GM21576 (cell line): ENCODE results near the gene CD302.
"Not testable (repeated sequence)": the region's sequence is repeated elsewhere in the genome, so short reads cannot be mapped to it uniquely, and the experiment has no call there.

Experiments
- ATAC-seq: cut with Tn5 transposase; IDR thresholded peaks from one replicate; pipeline ENCODE4 v1.9.1; 2021; ENCODE audit warnings: mild to moderate bottlenecking, moderate library complexity; ENCODE audit not compliant: unreplicated experiment

The CD302 gene, protein sequence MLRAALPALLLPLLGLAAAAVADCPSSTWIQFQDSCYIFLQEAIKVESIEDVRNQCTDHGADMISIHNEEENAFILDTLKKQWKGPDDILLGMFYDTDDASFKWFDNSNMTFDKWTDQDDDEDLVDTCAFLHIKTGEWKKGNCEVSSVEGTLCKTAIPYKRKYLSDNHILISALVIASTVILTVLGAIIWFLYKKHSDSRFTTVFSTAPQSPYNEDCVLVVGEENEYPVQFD

GRCh38 chr2:159797543-159798375 is at the start of gene CD302:
TSS of gene CD302 (minus strand) at chr2:159798208. CDS start at chr2:159798198, 10 bp downstream.
- ATAC-seq, result peak; percentile 76

- ATAC-seq, result no peak
These were observed 48.6 kb upstream of the CD302 start for GRCh38 chr2:159846564-159846963.

- ATAC-seq, result no peak
These were observed 42.6 kb upstream of the CD302 start for GRCh38 chr2:159840616-159841015.

DNA sequence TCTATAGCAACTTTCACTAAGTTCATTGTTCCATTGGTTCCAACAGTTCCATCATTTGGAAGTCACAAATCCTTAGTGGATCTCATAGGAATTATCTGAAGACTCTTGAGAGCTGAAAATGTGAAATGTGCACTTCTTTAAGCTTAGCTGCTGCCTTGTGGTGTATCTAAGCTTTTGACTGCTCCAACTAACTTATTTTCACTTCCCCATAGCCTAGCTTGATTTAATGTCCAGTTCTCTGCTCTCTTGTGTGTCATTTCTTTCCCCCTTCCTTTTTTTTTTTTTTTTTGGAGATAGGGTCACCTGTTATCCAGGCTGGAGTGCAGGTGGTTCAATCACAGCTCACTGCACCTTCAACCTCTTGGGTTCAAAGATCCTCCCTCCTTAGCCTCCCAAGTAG is 34.9 kb upstream of the CD302 start:
- ATAC-seq, result no peak

DNA sequence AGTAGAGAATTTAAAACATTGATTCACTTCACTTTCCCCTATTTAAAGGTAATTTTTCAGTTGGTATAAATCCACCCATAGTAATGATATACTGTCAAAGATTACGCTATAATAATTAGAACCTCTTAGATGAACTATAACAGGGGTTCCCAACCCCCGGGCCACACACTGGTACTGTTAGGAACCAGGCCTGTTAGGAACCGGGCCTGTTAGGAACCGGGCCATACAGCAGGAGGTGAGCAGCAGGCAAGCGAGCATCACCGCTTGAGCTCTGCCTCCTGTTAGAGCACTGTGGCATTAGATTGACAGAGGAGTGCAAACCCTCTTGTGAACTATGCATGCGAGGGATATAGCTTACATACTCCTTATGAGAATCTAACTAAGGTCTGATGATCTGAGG is 34.0 kb upstream of the CD302 start:
- no peak for ATAC-seq

- ATAC-seq, result no peak
These were observed 31.4 kb upstream of the CD302 start for GRCh38 chr2:159829376-159829775.

- no peak for ATAC-seq
These were observed 30.7 kb upstream of the CD302 start for GRCh38 chr2:159828738-159829137.

- not testable (repeated sequence) for ATAC-seq
These were observed 24.4 kb upstream of the CD302 start for GRCh38 chr2:159822478-159822833.

- ATAC-seq, result not testable (repeated sequence)
These were observed 23.9 kb upstream of the CD302 start for GRCh38 chr2:159821775-159822477.

- no peak for ATAC-seq
These were observed 20.9 kb upstream of the CD302 start for GRCh38 chr2:159818940-159819339.

DNA sequence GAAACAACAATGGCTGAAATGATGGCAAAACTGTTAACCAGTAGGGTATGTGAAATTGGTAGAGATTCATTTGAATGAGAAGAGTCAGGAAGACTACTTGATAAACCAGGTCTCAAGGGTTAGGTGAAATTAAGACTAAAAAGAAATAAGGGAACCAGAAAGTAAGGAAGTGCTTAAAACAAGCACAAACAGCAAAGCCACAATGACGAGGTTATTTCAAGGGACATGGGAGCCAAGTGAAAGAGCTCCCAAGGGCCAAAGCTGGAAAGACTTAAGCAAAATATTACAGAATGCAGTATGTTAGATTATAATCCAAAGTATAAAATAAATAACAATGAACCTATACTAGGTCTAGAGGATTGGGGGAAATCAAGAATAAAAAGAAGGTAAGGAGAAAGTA is 19.3 kb upstream of the CD302 start:
- ATAC-seq, result no peak

DNA sequence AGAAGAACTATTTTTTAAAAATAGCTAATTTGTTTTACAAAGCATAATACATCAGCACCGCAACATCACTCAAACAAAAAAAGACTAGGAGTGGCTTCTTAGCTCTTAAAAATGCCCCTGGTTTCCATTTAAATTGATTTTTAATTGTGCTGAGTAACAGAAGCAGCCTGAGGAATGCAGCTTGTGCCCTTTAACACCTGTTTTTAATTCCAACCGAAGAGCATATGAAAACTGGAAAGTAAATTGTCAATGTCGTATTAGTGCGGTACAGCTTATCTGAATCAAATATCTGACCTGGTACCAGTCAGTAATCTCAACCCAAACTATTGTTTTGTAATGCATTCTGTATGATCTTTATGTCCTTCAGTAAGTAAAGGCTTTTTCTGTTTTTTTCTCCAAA is 13.2 kb upstream of the CD302 start:
- ATAC-seq, result no peak

GRCh38 chr2:159808032-159808425 is 10.0 kb upstream of the CD302 start:
- no peak for ATAC-seq

GRCh38 chr2:159807183-159808031 is 9.4 kb upstream of the CD302 start:
- ATAC-seq, result no peak

DNA sequence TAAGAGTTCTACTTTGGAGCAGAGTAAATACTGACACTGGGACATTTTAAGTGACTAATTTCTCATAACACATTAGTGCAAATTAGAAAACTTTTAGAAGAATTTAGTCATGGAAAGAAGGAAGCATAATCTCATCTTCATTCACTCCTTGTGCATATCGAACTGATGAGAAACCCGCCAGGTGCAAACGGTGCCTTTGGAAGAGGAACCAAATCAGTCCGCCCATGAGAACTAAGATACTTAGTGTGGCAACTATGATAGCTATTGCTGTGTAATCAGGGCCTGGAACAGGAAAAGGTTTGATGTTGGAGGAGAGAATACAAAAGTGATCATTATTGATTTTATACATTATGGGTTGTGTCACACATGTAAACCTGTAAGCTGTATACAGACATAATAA is 6.9 kb upstream of the CD302 start:
- ATAC-seq, result no peak

GRCh38 chr2:159803235-159803962 is 5.4 kb upstream of the CD302 start:
- ATAC-seq, result no peak

GRCh38 chr2:159802673-159803072 is 4.7 kb upstream of the CD302 start:
- no peak for ATAC-seq

DNA sequence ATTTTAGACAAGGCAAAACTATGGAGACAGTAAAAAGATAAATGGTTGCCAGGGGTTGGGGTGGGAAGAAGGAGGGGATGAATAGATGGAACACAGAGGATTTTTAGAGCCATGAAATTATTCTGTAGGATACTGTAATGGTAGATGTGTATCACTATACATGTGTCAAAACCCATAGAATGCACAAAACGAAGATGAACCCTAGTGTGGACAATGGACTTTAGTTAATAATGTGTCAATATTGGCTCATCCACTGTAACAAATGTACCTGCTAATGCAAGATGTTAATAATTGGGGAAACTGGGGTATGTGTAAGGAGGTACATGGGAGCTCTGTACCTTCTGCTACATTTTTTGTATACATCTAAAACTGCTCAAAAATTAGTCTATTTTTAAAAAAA is 1.8 kb upstream of the CD302 start:
- ATAC-seq, result no peak

- ATAC-seq, result no peak
These were observed 343 bp upstream of the CD302 start for GRCh38 chr2:159798376-159798725.

GRCh38 chr2:159797225-159797542 is 824 bp downstream of the CD302 start:
- no peak for ATAC-seq
